Cerebellar cortex (tissue), 1 donor: Measurements from ENCODE around the gene MSMB.
"Not testable (repeated sequence)": the region's sequence is repeated elsewhere in the genome, so short reads cannot be mapped to it uniquely, and the experiment has no call there.

Experiments used
- DNase-seq: peaks from one replicate; pipeline ENCODE4 v3.0.0-alpha.2; 2015; ENCODE audit warnings: low spot score

The MSMB gene

GRCh38 chr10:46046261-46046660 lies at the start of gene MSMB:
TSS of gene MSMB (minus strand) at chr10:46046269. CDS start at chr10:46046237, 32 bp downstream.
- DNase-seq = no peak

- DNase-seq = no peak
Measured at GRCh38 chr10:46094931-46095750, 49.1 kb upstream of the MSMB start.

GRCh38 chr10:46094197-46094500 lies 48.1 kb upstream of the MSMB start:
- no peak for DNase-seq

GRCh38 chr10:46093316-46094196 lies 47.5 kb upstream of the MSMB start:
- DNase-seq = not testable (repeated sequence)

- DNase-seq = no peak
Measured at GRCh38 chr10:46092524-46093081, 46.5 kb upstream of the MSMB start.

- DNase-seq = no peak
Measured at GRCh38 chr10:46091828-46092523, 45.9 kb upstream of the MSMB start.

GRCh38 chr10:46091080-46091827 lies 45.2 kb upstream of the MSMB start:
- DNase-seq = no peak

GRCh38 chr10:46090258-46090812 lies 44.3 kb upstream of the MSMB start:
- no peak for DNase-seq

- not testable (repeated sequence) for DNase-seq
Measured at GRCh38 chr10:46087381-46087780, 41.3 kb upstream of the MSMB start.

- no peak for DNase-seq
Measured at GRCh38 chr10:46084321-46085165, 38.5 kb upstream of the MSMB start.

GRCh38 chr10:46080886-46081285 lies 34.8 kb upstream of the MSMB start:
- no peak for DNase-seq

GRCh38 chr10:46079831-46080585 lies 33.9 kb upstream of the MSMB start:
- no peak for DNase-seq

- DNase-seq = no peak
Measured at GRCh38 chr10:46077731-46078413, 31.8 kb upstream of the MSMB start.

GRCh38 chr10:46077141-46077554 lies 31.1 kb upstream of the MSMB start:
- DNase-seq = no peak

GRCh38 chr10:46075869-46076268 lies 29.8 kb upstream of the MSMB start:
- DNase-seq = no peak

GRCh38 chr10:46074196-46074946 lies 28.3 kb upstream of the MSMB start:
- no peak for DNase-seq

GRCh38 chr10:46073564-46073963 lies 27.5 kb upstream of the MSMB start:
- no peak for DNase-seq

- no peak for DNase-seq
Measured at GRCh38 chr10:46070749-46071148, 24.7 kb upstream of the MSMB start.
